ENCODE measurements around the gene PKNOX2. TPM values are rescaled to one million over a fixed set of nuclear protein-coding genes. Genes with fewer than 3 reads are reported as not detected.
A peak's percentile ranks its signal among the peaks of the same experiment; 100 is the strongest.

The PKNOX2 gene
- total and polyA plus RNA-seq, 2 of the 4 experiments (the other 2 are of a cell fraction) = 0.72 to 2.3 TPM

- no peak overlapping the region for H4K8ac ChIP-seq (ENCODE audit: low read depth in 2 of 2, low read length in 2 of 2)
- H3K4me2 ChIP-seq (ENCODE audit: low read depth, low read length) = no peak overlapping the region
- H3K9me3 ChIP-seq (ENCODE audit: control insufficient read depth, insufficient read depth, low read length) = no peaks in the 10 kb centered on the region
- H2AK9ac ChIP-seq (replicated peaks; ENCODE audit: low read depth, low read length, poor library complexity) = no peak overlapping the region
- dilution Hi-C loops (cut with HindIII; ENCODE audit: low sequenced_read_pairs, unreplicated experiment) (no loop called here), intact Hi-C loops (cut with micrococcal nuclease) (loop anchor here (5.0 kb wide), 2 partner anchors 125 to 260 kb away; no protein-coding TSS in a partner anchor), in situ Hi-C loops (cut with MboI; ENCODE audit: low sequenced_read_pairs) (no loop called here)
- H2BK15ac ChIP-seq (ENCODE audit: low read depth, low read length) = no peak overlapping the region
- no peak overlapping the region for H3K14ac ChIP-seq (replicated peaks; ENCODE audit: low read depth, low read length)
- H2BK20ac ChIP-seq (ENCODE audit: low read depth, low read length) = no peak overlapping the region
- H3K56ac ChIP-seq (ENCODE audit: extremely low read depth, insufficient read depth, low read length) = no peak overlapping the region
- DNase-seq (no peak), ATAC-seq (ENCODE audit: low read depth) (no peak)
- H4K20me1 ChIP-seq (ENCODE audit: insufficient read depth, low read length) = no peaks in the 10 kb centered on the region; the same call in 1 of the 2 replicates
- H3K27ac ChIP-seq (ENCODE audit: insufficient read depth, low read length) = no peak overlapping the region
- WGBS, 2 experiments (ENCODE audit: extremely low coverage in 2 of 2, insufficient read length in 1 of 2) = 100% methylated on average over 1 of the region's 4 CpGs; no CpG with 5 or more reads in 1 of the 2 experiments
- no peak overlapping the region for H3K4me3 ChIP-seq (ENCODE audit: insufficient read depth, low read depth, low read length)
- no peaks in the 10 kb centered on the region for H3K79me1 ChIP-seq (ENCODE audit: low read depth in 1 of 2, low read length in 2 of 2)
- H3K9me1 ChIP-seq (ENCODE audit: insufficient read depth, low read length) = peaks cover 4% of the 10 kb centered on the region
- no peak overlapping the region for H3K23ac ChIP-seq (ENCODE audit: low read depth, low read length)
- no peak overlapping the region for H2BK120ac ChIP-seq (ENCODE audit: low read depth, low read length)
- H4K91ac ChIP-seq (ENCODE audit: insufficient read depth, low read depth, low read length) = no peak overlapping the region
- no peak overlapping the region for H3K9ac ChIP-seq (ENCODE audit: low read depth, low read length)
- no TSS peak for BruUV-seq (replicated peaks)
- peak overlapping the region; percentile 17; the same call in 1 of the 2 replicates for H3K4ac ChIP-seq (ENCODE audit: low read depth, low read length)
- no peak for TF ChIP-seq RCOR1 (IDR thresholded peaks at IDR 0.05; ENCODE audit: insufficient replicate concordance, low read length)
- TF ChIP-seq POLR2A (IDR thresholded peaks at IDR 0.05; ENCODE audit: low read depth, low read length) = no peak
- TF ChIP-seq RAD21 (IDR thresholded peaks at IDR 0.05; ENCODE audit: low read length) = no peak
- TF ChIP-seq MAZ (IDR thresholded peaks at IDR 0.05; ENCODE audit: borderline replicate concordance, low read depth, low read length) = no peak
- no peak for TF ChIP-seq RFX5 (IDR thresholded peaks at IDR 0.05; ENCODE audit: low read depth, low read length)
- H2BK5ac ChIP-seq (ENCODE audit: low read depth, low read length, poor library complexity, severe bottlenecking) = peak overlapping the region; percentile 89
- no peak overlapping the region for H2AFZ ChIP-seq (replicated peaks; ENCODE audit: low read length, poor library complexity)
- no peaks in the 10 kb centered on the region for H3K36me3 ChIP-seq (ENCODE audit: control insufficient read depth, insufficient read depth, low read length)
- H3K18ac ChIP-seq (ENCODE audit: low read depth, low read length) = no peak overlapping the region
- peak overlapping the region; percentile 39; the same call in 1 of the 2 replicates for H2AK5ac ChIP-seq (ENCODE audit: low read depth, low read length)
- no peak overlapping the region for H4K5ac ChIP-seq (ENCODE audit: low read depth, low read length)
- CTCF ChIA-PET = no interaction called here
- POLR2A ChIA-PET (ENCODE audit: unreplicated experiment) = no interaction called here
- peaks cover 6% of the 10 kb centered on the region for H3K27me3 ChIP-seq (ENCODE audit: control insufficient read depth, insufficient read depth, low read length)
- no peaks in the 10 kb centered on the region for H3K4me1 ChIP-seq (ENCODE audit: control insufficient read depth, insufficient read depth, low read length)
Measured at GRCh38 chr11:125222494-125222893, 57.9 kb downstream of the PKNOX2 start.

Data from IMR-90 (cell line).